Lung (tissue), 12 donors: ENCODE results near the gene DOCK2. TPM values are rescaled to one million over a fixed set of nuclear protein-coding genes. Genes with fewer than 3 reads are reported as not detected.

ENCODE experiments used
- ATAC-seq: fragments of 200-7000 bp; cut with Tn5 transposase; one replicate; pipeline ENCODE4 v1.9.1; 2020; ENCODE audit warnings: moderate number of reproducible peaks; ENCODE audit not compliant: insufficient read depth, low FRiP score
- DNase-seq, 3 donors: peaks; one replicate each; pipeline ENCODE4 v3.0.0-alpha.2; 2013 to 2017
- H3K27ac ChIP-seq, 2 donors: one replicate each; pipeline ENCODE4 v1.5.1; 2013; ENCODE audit warnings: mild to moderate bottlenecking in 2 of 2, moderate library complexity in 2 of 2, control low read depth in 1 of 2, inconsistent platforms in 1 of 2, low read depth in 1 of 2, low read length in 1 of 2
- H3K27me3 ChIP-seq, 3 donors: one replicate each; pipeline ENCODE4 v1.5.1; 2013; ENCODE audit warnings: low read length in 2 of 3; ENCODE audit not compliant: control insufficient read depth in 3 of 3, insufficient read depth in 3 of 3
- H3K36me3 ChIP-seq, 4 donors: one replicate each; pipeline ENCODE4 v1.5.1; 2013; ENCODE audit warnings: low read length in 4 of 4, mild to moderate bottlenecking in 1 of 4, moderate library complexity in 1 of 4; ENCODE audit not compliant: control insufficient read depth in 4 of 4, insufficient read depth in 4 of 4
- H3K4me1 ChIP-seq, 5 donors: one replicate each; pipeline ENCODE4 v1.5.1; 2013; ENCODE audit warnings: low read length in 5 of 5, mild to moderate bottlenecking in 2 of 5, moderate library complexity in 1 of 5; ENCODE audit not compliant: control insufficient read depth in 5 of 5, insufficient read depth in 5 of 5
- H3K4me3 ChIP-seq: one replicate; pipeline ENCODE4 v1.5.1; 2013; ENCODE audit warnings: mild to moderate bottlenecking, control low read depth, moderate library complexity
- H3K9ac ChIP-seq, 2 donors: one replicate each; pipeline ENCODE4 v1.5.1; 2013; ENCODE audit warnings: low read length in 2 of 2, control low read depth in 1 of 2; ENCODE audit not compliant: insufficient read depth in 1 of 2
- H3K9me3 ChIP-seq, 4 donors: one replicate each; pipeline ENCODE4 v1.5.1; 2013; ENCODE audit warnings: low read length in 3 of 4, mild to moderate bottlenecking in 1 of 4, moderate library complexity in 1 of 4; ENCODE audit not compliant: control insufficient read depth in 4 of 4, insufficient read depth in 3 of 4
- CTCF ChIP-seq: IDR thresholded peaks from 2 replicates; pipeline ENCODE4 v1.5.1; 2012; ENCODE audit warnings: mild to moderate bottlenecking; ENCODE audit errors: control extremely low read depth, extremely low read depth
- WGBS, 2 donors: extraction: QIAGEN DNeasy Blood & Tissue Kit; methylation state at CpG; one replicate each; pipeline ENCODE4 v1.1.7; 2013; 5-methylcytosine and 5-hydroxymethylcytosine counted together
- polyA plus RNA-seq, 2 donors: library from polyadenylated mRNA; stranded (reverse); fragments of 200-250 nt; gene quantifications; one replicate each; pipeline ENCODE4 v1.2.1, GENCODE V29; 2013
- total RNA-seq, 2 donors: library from RNA; depleted of rRNA in 1 of 2; stranded (reverse); fragments of >200 nt in 1 of 2; gene quantifications; one replicate each; pipeline ENCODE4 v1.2.1, GENCODE V29; 2014 to 2021
- donor health status: control.
- donor health status: control.
- donor health status: Bipolar disorder and iron deficiency.
- donor health status: healthy.
- donor health status: DM: yes; HTN: yes; CAD: no.

Gene DOCK2
- total and polyA plus RNA-seq, 4 donors, result 9.6 to 66.6 (median 43.4) TPM

- H3K36me3 ChIP-seq, result no peaks in the 10 kb centered on the region
- ATAC-seq (peak; percentile 54), DNase-seq (no peak)
- WGBS, 2 donors, result 67 to 71% methylated on average over 3 of the region's 3 CpGs
- peaks cover 0 to 5% (median 0%) of the 10 kb centered on the region in 3 donors for H3K27me3 ChIP-seq
- no peaks in the 10 kb centered on the region for H3K9me3 ChIP-seq
- H3K27ac ChIP-seq, result no peak overlapping the region
- H3K9ac ChIP-seq, result no peak overlapping the region
- peaks cover 0 to 10% (median 1%) of the 10 kb centered on the region in 5 donors for H3K4me1 ChIP-seq
- no peak overlapping the region for H3K4me3 ChIP-seq
- no peak for TF ChIP-seq CTCF
Measured at GRCh38 chr5:169997798-169998197, 360.7 kb downstream of the DOCK2 start.

- Histone ChIP-seq H3K9ac (no peak overlapping the region), H3K4me3 (no peak overlapping the region), H3K4me1 (no peaks in the 10 kb centered on the region), H3K36me3 (no peaks in the 10 kb centered on the region), H3K27ac (no peak overlapping the region), H3K9me3 (no peaks in the 10 kb centered on the region), H3K27me3 (no peaks in the 10 kb centered on the region)
- TF ChIP-seq CTCF, result no peak
- no peak for DNase-seq
- ATAC-seq, result no peak
- WGBS, 2 donors, result 91 to 93% methylated on average over 3 of the region's 3 CpGs
Measured at GRCh38 chr5:169999621-170000020, 362.5 kb downstream of the DOCK2 start.

GRCh38 chr5:170000155-170000554 is 363.1 kb downstream of the DOCK2 start:
- DNase-seq (no peak), ATAC-seq (no peak)
- H3K36me3 ChIP-seq, result no peaks in the 10 kb centered on the region
- H3K9me3 ChIP-seq, result no peaks in the 10 kb centered on the region
- H3K27me3 ChIP-seq, result no peaks in the 10 kb centered on the region
- no peaks in the 10 kb centered on the region for H3K4me1 ChIP-seq
- no peak overlapping the region for H3K27ac ChIP-seq
- TF ChIP-seq CTCF, result no peak
- no peak overlapping the region for H3K4me3 ChIP-seq
- H3K9ac ChIP-seq, result no peak overlapping the region
- WGBS, 2 donors, result 96 to 97% methylated on average over 2 of the region's 2 CpGs

- Histone ChIP-seq H3K27ac (no peak overlapping the region), H3K4me3 (no peak overlapping the region), H3K27me3 (peaks cover 0 to 2% (median 0%) of the 10 kb centered on the region in 3 donors), H3K36me3 (no peaks in the 10 kb centered on the region), H3K4me1 (no peaks in the 10 kb centered on the region), H3K9ac (no peak overlapping the region), H3K9me3 (no peaks in the 10 kb centered on the region)
- ATAC-seq (no peak), DNase-seq (peak in 1 of 3 donors; percentile 24)
- TF ChIP-seq CTCF, result no peak
- 71 to 79% methylated on average over 6 of the region's 6 CpGs for WGBS, 2 donors
Measured at GRCh38 chr5:170006021-170006420, 368.9 kb downstream of the DOCK2 start.
